HPDE6-E6E7 (cell line): Measurements from ENCODE around the gene BSND.

ENCODE experiments used
- DNase-seq: peaks from one replicate; pipeline ENCODE4 v3.0.0; 2011; ENCODE audit warnings: missing footprints; ENCODE audit errors: extremely low spot score

The BSND gene

GRCh38 chr1:54975356-54976108, 23.2 kb upstream of the BSND start:
- DNase-seq, result no peak

- DNase-seq, result no peak
These were observed 22.0 kb upstream of the BSND start for GRCh38 chr1:54976747-54977146.

GRCh38 chr1:54977533-54978297, 21.0 kb upstream of the BSND start:
- no peak for DNase-seq

GRCh38 chr1:54978528-54979326, 20.0 kb upstream of the BSND start:
- no peak for DNase-seq

GRCh38 chr1:54979327-54979891, 19.3 kb upstream of the BSND start:
- no peak for DNase-seq

- DNase-seq, result no peak
These were observed 18.6 kb upstream of the BSND start for GRCh38 chr1:54980046-54980527.

GRCh38 chr1:54980528-54981241, 18.0 kb upstream of the BSND start, which contains the start of gene TMEM61:
TSS of gene TMEM61 (plus strand) at chr1:54980628. CDS start at chr1:54981066, 438 bp downstream.
- no peak for DNase-seq

- no peak for DNase-seq
These were observed 17.3 kb upstream of the BSND start for GRCh38 chr1:54981466-54981865.

- DNase-seq, result no peak
These were observed 16.0 kb upstream of the BSND start for GRCh38 chr1:54982739-54983138.

- no peak for DNase-seq
These were observed 14.4 kb upstream of the BSND start for GRCh38 chr1:54984131-54984842.

- no peak for DNase-seq
These were observed 13.2 kb upstream of the BSND start for GRCh38 chr1:54985556-54985955.

- no peak for DNase-seq
These were observed 12.7 kb upstream of the BSND start for GRCh38 chr1:54986025-54986424.

- no peak for DNase-seq
These were observed 12.2 kb upstream of the BSND start for GRCh38 chr1:54986533-54986932.

- no peak for DNase-seq
These were observed 11.3 kb upstream of the BSND start for GRCh38 chr1:54987427-54987826.

GRCh38 chr1:54987919-54988705, 10.6 kb upstream of the BSND start:
- DNase-seq, result no peak

- DNase-seq, result no peak
These were observed 9.8 kb upstream of the BSND start for GRCh38 chr1:54988975-54989374.

GRCh38 chr1:54989473-54989872, 9.3 kb upstream of the BSND start:
- no peak for DNase-seq

GRCh38 chr1:54989968-54990810, 8.5 kb upstream of the BSND start:
- no peak for DNase-seq

- DNase-seq, result no peak
These were observed 7.8 kb upstream of the BSND start for GRCh38 chr1:54990916-54991315.
